HuH-7.5 (cell line): Measurements from ENCODE around the gene PES1.
"Not testable (repeated sequence)": the region's sequence is repeated elsewhere in the genome, so short reads cannot be mapped to it uniquely, and the experiment has no call there.

Source experiments
- DNase-seq: peaks from one replicate; pipeline ENCODE4 v3.0.0; 2011; ENCODE audit warnings: low spot score

Gene PES1

GRCh38 chr22:30607939-30608338 lies 16.2 kb upstream of the PES1 start:
- no peak for DNase-seq

GRCh38 chr22:30607300-30607930 lies 15.7 kb upstream of the PES1 start:
- no peak for DNase-seq

GRCh38 chr22:30606455-30607299 lies 15.0 kb upstream of the PES1 start, which contains the start of gene TCN2:
Gene TCN2, plus strand, starts transcription at chr22:30607174. Its CDS starts 158 bp downstream, at chr22:30607332.
- DNase-seq: peak; percentile 71

DNA sequence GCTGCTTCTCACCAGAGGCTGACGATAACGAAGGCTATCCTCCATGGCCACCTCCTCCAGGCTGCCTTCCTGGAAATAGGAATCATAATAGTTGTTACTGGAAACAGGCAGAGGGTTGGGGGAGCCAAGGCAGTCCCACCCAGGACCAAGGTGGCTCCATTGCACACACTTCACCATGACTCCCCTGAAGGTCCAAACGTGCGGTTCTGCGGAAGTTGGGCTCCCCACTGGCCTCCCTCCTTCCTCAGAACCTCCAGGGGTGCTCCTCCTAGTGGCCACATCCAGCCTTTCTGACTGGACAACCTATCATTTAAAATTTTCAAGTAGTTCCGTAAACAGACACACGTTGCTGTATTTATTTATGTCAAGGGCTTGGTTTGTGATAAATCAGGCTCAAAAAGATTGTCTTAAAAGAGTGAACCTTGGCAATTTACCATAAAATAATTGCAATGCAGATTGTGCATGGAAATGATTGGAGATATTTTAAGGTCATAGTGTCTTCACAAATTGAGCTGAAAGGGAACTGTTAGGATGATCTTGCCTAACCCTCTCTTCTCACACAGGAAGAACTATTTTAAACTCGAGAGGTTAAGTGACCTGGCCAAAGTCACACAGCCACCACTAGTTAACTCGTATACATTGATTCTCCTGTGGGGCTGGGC lies 13.9 kb upstream of the PES1 start:
- peak; percentile 45 for DNase-seq

DNA sequence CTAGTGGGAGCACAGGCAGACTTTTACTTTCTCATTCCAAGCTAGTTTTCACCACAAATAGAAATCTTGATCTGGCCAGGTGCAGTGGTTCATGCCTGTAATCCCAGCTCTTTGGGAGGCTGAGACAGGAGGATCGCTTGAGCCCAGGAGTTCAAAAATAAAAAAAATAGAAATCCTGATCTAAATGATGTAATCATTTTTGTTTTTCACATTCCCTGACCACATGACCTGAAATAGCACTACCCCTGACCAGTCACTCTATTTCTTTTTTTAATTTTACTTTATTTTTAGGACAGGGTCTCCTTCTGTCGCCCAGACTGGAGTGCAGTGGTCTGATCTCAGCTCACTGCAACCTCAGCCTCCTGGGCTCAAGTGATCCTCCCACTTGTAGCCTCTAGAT lies 13.0 kb upstream of the PES1 start:
- DNase-seq: no peak

DNA sequence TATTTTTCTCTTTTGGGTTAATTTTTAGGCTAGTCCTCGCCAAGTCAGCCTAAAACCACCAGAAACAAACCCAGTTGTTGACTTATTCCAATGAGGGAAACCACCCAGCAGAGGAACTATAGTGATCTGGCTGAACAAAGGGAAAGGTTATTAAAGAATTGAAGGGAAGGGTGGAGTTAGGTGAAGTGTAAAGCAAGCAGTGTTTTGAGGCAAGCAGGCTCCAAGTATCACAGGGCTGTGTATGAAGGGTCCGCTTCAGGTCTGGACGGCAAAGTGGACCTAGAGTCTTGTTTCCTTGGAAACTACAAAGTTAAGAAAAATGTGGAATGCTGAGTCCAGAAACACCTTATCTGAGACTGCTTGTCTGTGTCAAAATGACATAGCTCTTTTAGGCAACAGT lies 12.1 kb upstream of the PES1 start:
- no peak for DNase-seq

- DNase-seq: no peak
These were observed 10.3 kb upstream of the PES1 start for GRCh38 chr22:30602049-30602448.

DNA sequence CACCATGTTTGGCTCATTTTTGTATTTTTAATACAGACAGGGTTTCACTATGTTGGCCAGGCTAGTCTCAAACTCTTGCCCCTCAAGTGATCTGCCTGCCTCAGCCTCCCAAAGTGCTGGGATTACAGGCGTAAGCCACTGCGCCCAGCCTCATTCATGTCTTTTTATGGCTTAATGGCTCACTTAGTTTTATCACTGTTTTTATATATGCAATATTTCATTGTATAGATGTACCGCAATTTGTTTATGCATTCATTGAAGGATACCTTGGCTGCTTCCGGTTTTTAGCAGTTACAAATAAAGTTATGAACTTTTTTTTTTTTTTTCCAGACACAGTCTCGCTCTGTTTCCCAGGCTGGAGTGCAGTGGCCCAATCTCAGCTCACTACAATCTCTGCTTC lies 9.8 kb upstream of the PES1 start:
- DNase-seq: no peak

- DNase-seq: no peak
These were observed 9.2 kb upstream of the PES1 start for GRCh38 chr22:30600921-30601320.

- DNase-seq: no peak
These were observed 7.3 kb upstream of the PES1 start for GRCh38 chr22:30598986-30599385.

DNA sequence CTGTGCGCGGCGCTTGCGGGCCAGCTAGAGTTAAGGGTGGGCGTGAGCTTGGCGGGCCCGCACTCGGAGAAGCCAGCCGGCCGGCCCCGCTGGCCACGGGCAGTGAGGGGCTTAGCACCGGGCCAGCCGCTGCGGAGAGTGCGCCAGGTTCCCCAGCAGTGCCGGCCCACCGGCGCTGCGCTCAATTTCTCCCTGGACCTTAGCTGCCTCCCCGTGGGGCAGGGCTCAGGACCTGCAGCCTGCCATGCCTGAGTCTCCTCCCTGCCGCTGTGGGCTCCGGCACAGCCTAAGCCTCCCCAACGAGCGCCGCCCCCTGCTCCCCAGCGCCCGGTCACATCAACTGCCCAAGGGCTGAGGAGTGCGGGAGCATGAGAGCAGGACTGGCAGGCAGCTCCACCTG lies 5.2 kb upstream of the PES1 start:
- DNase-seq: no peak

GRCh38 chr22:30596199-30596598 lies 4.5 kb upstream of the PES1 start:
- no peak for DNase-seq

DNA sequence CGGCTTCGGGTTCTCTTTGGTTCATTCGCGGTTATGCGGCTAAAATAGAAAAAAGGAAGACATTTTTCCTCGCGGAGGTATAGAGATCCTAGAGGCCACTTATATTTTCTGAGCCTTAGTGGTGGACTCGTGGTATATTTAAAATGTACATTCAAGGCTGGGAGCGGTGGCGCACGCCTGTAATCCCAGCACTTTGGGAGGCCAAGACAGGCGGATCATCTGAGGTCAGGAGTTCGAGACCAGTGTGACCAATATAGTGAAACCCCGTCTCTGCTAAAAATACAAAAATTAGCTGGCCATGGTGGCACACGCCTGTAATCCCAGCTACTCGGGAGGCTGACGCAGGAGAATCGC lies 627 bp upstream of the PES1 start:
- not testable (repeated sequence) for DNase-seq

DNA sequence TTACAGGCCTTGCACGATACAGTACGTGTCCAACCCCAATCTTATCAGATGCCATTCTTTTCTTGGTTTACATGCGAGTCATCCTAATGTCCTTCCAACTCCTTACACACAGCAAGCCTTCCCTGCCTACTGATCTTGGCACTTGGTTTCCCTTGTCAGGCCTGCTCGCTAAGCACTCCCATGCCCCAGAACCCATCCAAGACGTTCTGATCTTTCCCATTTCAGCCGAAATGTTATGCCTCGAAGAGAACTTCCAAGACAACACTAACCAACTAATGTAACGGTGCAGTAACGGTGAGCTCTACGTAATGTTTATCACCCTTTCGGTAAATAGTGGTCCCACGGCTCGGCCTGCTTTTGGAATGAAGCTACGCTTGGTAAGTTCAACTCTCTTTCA lies 521 bp downstream of the PES1 start:
- no peak for DNase-seq

- no peak for DNase-seq
These were observed 5.3 kb downstream of the PES1 start for GRCh38 chr22:30586414-30586813.

DNA sequence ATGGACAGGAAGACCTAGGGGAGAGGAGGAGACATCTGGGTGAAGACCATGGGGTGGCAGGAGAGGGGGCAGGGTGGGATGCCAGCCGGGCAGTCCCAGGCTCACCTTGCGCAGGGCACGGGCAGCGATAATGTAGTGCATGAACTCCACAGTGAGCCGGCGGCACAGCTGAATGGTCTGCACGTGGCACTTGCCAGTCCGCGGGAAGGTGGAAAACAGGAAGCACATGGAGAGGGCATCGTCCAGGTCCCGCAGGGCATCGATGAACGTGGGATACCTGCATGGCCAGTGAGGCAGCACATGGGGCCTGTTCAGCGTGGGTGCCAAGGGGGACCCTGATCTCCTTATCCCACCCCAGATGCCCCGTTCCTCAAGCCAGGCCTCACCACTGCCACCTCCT lies 7.3 kb downstream of the PES1 start:
- DNase-seq: no peak

- DNase-seq: no peak
These were observed 8.7 kb downstream of the PES1 start for GRCh38 chr22:30582788-30583545.

DNA sequence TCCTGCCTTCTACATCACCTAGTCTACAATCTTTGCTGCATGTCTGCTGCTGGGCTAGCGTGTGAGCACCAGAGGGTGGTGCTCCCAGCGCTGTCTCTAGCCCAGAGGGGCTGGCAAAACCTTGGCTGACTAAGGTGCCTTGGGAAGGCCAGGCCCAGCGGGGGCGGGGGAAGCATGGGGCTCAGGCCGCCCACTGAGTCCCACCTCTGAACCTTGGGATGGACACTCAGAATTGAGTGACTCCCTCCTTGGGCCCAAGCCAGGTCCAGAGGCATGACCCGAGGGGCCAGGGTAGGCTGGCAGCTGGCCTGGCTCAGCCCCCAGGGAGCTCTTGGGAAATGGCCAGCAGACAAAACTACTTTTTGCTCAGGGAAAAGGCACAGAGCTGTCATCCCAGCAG lies 9.7 kb downstream of the PES1 start:
- DNase-seq: no peak

GRCh38 chr22:30580896-30581295 lies 10.8 kb downstream of the PES1 start:
- DNase-seq: no peak

DNA sequence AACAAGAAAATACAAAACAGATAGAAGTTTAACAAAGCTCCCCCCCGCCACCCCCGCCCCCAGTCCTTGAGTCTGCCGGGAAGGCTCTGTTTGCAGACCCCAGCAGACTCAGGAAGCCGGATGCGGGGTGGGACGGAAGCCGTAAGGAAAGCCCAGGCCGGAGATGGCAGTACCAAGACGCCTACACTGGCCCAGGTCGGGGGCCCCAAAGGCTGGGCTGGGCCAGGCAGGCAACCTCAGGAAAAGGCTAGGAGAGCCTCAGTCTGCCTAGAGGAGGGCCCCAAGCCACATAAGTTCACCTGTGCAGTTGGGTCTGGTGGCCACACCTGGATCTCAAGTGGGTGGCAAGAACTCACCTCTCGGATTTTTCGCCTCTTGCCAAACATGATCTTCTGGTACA lies 13.2 kb downstream of the PES1 start:
- DNase-seq: no peak

DNA sequence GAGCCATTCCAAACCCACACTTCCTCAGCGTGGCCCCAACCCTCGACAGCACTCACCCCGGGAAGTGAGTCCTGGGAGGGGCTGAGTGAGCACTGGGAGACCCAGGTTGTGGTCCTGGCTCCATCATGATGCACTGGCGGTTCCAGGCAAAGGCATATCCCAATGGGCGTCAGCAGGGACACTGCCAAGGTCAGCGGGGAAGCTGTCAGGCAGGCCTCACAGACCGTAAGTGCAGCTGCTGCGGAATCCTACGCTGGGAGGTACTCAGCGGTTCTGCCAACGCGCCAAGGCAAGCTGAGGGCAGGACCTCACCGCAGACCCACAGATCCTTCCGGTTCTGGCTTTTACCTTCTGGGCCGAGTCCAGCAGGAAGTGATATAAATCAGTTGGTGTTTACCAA lies 15.9 kb downstream of the PES1 start:
- DNase-seq: no peak

DNA sequence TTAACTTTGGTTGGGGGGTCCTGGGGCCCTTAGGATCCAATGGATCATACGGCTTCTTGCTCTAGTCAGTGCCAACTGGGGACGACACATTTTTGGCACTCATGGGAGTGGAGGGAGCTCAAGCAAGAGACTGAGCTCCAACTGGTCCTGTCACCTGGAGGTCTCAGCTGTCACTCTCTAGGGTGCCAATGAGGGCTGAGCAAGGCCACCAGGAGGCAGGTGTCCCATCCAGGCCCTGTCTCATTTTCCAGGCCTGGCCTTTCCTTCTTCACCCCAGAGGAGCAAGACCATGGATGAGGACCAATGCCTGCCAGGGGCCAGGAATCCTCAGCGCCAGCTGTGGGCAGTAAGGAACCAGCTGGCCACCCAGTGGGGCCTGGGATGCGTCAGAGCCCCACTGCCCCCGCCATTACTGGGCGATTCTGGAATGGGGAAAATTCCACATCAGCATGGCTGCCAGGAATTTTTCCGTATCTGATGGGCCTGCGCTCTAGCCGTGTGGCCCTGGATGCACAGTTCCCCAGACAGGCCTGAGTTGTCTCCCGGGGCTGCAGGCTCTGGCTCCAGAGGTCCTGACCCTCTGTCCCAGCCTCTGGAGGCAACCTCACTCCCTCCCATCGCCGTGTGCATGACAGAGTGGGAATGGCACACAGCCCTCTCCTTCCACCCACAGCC lies 16.6 kb downstream of the PES1 start:
- DNase-seq: peak; percentile 49
